HG03571 (cell line): ENCODE data around the gene FKBP3.

ENCODE experiments used
- ATAC-seq: cut with Tn5 transposase; IDR thresholded peaks from one replicate; pipeline ENCODE4 v1.9.1; 2021; ENCODE audit not compliant: unreplicated experiment

The FKBP3 gene

GRCh38 chr14:45065956-45066355 lies 68.3 kb downstream of the FKBP3 start:
- ATAC-seq: no peak
